ENCODE measurements around the gene ZNF304.
A peak's percentile ranks its signal among the peaks of the same experiment; 100 is the strongest.

The ZNF304 gene

DNA sequence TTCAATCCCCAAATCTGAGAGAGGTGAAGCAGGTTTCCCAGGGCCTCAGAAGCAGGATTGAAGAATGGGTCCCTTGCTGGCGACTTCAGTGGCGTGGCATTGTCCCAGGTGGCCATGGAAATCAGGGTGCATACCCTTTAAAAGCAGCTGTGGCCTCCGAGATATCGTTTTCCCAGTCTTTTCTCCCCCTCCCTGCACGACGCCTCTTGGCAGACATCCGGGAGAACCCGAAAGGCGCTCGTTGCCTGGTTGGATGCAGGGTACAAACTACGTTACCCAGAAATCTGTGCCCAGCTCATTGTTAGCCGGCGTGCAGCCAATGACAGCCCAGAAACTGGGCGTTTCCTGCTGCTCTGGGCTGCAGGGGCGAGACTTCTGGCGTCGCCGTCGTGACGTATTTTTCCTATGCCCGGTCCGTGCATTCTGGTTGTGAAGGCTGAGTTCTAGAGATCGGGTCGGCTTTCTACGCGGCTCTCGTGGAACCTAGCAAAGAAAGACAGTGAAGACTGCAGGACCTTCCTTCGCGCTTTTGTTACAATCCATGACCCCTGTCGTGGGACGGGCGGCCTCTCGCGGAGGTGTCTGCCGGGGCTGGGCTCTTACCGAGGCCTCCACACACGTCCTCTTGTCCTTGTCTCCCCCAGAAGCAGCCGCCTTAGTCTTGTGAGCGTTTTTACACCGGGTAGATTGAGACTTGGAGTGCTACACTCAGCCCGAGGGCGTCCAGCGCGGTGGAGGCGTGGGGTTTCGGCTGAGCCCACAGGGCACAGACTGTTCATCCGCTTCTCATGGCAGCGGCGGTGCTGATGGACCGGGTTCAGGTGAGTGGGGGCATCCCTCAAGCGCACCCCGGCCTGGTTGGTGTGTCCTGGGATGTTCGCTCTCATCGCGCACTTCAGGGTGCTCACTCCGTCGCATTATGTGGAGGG lies at the start of gene ZNF304:
Gene ZNF304, plus strand, starts transcription at position 395 of the 929 bp plus-strand sequence. Its CDS starts 394 bp downstream, at position 789.
- DNase-seq: peak; percentile 47 to 84

DNA sequence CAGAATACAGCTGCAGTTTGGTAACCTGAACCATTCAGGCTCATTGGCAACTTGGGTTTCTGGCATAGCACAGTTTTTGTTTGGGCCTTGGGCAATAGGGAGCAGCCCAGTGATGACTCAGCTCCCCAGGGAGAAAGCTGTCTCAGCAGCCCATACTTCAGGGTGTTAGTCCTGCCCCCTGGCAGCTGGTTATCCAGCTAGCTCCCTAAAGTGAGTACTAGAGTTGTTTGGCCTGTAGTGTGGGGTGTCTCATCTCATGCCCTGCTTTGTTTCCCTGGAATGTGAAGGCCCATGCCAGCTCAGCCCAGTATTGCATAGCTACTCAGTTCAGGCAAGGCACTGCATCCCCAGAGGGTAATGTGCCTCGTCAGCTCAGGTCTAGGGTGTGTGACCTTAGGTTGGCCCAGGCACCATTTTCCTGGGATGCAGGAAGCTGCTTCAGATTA lies 49.0 kb upstream of the ZNF304 start:
- no peak for DNase-seq

DNA sequence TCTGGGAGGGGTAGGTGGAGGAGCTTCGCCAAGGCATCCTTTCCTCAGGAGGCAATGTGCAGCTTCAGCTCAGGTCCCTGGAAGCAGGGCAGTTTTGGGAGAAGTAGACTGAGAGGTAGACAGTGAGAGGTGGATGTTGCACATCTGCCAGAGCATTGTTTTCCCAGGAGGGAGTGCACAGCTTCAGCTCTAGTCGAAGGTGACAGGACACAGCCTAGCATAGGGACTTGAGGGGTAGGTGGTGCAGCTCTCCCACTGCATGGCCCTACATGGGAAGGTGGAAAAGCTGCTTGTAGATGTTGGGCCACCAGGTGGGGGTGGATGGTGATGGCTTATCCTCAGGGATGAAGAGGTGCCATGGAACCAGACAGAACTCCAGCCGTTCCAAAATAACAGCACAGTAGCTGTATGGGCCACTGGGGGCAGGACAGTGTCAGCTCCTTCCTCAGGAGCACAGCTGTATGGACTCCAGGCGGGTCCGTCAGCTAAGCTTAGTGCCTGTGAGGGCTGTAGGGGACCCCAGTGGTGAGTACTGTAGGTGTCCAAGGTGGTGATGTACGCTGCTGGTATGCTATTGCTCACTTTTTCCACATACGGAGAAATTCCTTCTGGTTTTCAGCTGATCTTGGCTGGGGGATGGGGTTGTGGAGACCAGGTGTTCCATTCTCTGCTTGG lies 48.2 kb upstream of the ZNF304 start:
- no peak for DNase-seq

DNA sequence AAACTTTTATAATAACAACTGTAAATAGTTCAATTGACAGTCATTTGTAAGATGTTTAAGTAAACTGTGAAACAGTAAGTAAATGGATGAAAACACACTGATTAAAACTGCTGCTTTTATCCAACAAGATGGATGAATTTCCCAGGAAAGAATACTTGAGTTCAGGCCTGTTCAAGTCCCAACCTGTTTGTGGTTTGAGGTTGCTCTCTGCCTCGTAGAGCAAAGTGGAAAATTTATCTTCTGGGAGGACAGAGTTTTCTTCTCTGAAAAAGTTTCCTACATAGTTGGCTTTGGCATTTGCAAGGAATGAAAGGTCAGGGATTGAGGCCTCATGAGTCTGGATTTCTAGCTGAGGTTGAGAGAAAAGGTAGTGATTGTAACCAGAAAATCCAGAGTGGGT lies 46.0 kb upstream of the ZNF304 start:
- DNase-seq: no peak

DNA sequence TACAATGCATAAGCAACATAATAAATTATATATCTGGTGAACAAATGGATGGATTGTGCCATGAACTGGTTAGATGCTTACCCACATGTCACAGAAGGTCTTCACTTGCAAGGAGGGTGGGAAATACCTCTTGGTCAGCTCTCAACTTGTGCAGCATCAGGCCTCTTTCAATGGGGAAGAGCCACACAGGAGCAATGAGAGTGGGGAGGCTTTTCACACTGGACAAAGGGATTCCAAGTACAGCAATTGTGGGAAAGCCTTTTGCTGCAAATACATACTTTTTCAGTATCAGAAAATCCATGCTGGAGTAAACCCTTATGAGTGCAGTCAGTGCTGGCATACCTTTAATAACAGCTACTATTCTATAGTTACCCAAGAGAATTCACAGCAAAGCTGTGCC lies 42.6 kb upstream of the ZNF304 start:
- no peak for DNase-seq

DNA sequence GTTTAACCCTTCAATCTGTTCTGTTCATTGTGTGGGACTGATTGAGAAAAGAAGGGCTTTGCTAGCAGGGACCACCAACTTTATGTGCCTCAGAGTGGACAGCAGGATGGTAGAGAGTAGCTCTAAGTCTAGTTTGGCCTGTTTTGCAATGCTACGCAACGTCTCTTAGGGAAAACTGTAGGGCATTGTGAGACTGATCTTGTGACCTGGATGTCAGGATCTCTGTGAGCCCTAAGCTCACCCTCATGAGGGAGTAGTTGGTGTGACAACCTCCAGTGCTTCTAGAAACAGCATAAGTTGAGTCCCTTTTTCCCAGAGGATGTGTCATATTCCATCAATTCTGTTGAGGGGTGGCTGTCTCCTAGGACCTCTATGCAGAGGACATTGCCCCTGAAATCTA lies 40.3 kb upstream of the ZNF304 start:
- DNase-seq: no peak

DNA sequence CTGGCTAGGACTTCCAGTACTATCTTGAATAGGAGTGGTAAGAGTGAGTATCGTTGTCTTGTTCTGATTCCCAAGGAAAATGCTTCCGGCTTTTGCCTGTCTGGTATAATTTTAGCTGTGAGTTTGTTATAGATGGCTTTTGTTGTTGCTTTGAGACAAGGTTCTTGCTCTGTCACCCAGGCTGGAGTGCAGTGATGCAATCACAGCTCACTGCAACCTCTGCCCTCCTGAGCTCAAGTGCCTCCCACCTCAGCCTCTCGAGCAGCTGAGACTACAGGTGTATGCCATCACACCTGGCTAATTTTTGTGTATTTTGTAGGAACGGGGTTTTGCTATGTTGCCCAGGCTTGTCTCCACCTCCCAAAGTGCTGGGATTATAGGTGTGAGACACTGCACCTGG lies 36.9 kb upstream of the ZNF304 start:
- DNase-seq: no peak

DNA sequence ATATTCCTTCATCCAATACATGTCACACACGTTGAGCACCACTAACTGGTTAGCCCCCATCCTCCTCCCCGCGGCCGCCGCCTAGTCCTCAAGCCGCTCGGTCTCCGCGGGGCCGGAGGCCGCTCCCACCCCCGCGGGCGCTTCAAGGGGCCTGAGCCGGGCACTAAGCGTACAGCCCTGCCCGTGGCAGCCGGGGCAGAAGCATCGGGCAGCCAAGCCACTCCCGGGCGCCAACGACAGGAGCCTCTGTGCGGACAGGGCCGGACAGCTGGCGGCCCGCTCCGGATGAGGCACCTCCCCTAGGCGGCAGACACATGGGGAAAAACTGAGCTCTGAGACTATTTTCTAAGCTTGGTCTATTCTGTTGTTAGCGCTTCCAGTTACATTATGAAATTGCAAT lies 33.6 kb upstream of the ZNF304 start:
- no peak for DNase-seq

DNA sequence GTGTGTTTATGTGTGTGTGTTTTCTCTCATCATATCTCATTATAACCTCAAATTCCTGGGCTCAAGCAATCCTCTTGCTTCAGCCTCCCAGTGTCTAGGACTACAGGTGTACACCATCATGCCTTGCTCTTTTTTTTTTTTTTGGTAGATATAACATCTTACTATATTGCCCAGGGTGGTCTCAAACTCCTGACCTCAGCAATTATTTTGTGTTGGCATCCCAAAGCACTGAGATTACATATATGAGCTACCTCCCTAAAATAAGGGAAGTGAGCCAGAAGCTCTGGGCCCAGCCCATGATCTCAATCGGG lies 31.2 kb upstream of the ZNF304 start:
- DNase-seq: no peak

DNA sequence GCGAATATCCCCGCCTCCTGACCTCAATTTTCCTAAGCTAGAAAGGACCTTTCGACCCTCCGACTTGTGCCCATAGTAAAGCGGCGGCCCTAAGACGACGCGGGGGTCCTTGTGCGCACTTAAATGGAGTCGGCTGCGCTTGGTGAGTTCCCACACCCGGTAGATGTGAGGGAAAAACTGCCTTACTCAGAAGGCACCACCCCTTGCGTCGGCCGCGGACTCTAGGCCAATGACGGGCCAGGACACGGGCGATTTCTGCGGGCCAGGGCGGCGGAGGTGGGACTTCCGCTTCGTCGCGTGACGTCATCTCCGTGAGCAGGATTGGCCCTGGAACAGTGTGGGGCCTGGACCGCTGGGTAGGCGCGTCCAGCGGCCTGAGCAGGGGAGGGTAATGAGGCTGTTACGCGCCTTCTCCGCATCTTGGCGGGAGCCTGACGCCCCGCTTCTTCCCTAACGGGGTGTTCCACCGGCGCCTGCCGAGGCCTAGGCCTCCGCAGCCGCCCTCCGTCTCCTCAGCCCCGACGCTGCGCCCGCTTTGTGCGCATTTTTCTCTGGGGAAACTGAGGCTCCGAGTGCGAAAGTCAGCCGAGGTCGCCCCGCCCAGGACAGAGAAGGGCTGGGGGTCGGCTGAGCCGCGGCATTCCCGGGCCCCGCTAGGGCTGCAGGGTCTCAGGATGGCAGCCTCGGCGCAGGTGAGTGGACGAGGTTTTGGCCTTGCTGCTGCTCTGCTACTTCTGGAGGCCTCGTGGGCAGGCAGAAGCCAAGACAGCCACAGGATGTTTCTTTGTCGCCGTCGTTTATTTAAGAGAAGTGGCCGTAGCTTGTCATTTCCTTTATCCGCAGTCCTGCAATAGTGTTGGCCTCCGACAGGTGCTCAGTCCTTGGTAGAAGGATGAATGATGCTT lies 30.6 kb upstream of the ZNF304 start, which contains the start of gene ZNF543:
Gene ZNF543, plus strand, starts transcription at position 293 of the 905 bp plus-strand sequence. Its CDS starts 382 bp downstream, at position 675.
- DNase-seq: peak; percentile 85 to 86

DNA sequence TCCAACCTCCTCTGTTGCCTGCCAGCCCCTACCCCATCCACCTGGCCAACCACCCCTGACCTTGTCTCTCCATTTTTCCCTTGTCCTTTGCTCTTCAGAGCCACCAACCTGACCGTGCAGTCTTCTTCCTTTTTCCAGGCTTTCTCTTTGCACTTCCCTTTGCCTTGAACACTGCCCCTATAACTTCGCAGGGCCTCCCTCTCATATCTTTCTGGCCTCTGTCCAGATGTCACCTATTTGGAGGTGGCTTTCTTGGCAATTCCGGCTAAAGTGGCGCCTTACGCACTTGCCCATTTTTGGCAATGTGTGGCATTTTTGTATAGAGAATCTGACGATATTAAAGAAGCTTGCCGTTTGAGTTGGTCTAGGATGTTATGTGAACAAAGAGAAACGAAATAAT lies 30.0 kb upstream of the ZNF304 start:
- no peak for DNase-seq

DNA sequence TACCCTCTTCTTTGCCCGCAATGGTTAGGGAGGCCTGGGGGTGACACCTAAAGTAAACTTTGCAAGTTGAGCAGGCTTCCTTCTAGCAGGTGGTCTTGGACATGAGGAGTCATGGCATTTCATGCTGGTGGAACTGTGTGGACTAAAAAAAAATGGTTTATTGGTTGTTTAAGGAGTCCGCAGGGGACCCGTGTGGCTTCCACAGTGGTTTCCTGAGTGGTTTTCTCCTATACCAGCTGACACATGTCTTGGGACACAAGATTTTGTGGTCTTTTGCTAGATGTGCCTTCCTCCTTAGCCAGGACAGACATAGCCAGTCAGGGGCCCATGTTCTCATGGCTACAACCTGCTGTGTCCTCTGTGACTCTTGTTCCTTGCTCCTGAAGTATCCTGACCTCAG lies 29.3 kb upstream of the ZNF304 start:
- no peak for DNase-seq

DNA sequence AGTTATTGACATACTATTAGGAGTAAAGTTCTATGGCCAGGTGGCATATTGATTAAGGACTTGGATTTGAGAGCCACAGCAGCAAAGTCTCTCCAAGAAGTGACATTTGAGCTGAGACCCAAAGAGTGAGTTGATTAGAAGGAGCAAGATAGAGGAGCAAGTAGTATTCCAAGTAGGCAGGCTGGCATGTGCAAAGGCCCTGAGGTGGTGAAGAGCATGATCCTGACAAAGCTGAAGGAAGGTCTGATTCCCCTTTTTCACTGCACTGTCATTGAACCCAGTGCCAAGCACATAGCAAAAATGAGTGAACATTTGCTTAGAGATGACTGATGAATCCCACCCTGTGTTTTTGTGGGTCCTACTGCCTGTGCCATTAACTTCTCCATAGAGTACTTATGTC lies 26.1 kb upstream of the ZNF304 start:
- DNase-seq: no peak

DNA sequence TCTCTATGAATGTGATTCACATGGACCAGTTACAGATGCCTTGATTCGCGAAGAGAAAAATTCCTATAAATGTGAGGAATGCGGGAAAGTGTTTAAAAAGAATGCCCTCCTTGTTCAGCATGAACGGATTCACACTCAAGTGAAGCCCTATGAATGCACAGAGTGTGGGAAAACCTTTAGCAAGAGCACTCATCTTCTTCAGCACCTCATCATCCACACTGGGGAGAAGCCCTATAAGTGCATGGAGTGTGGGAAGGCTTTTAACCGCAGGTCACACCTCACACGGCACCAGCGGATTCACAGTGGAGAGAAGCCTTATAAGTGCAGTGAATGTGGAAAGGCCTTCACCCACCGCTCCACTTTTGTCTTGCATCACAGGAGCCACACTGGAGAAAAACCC lies 23.1 kb upstream of the ZNF304 start:
- DNase-seq: no peak

DNA sequence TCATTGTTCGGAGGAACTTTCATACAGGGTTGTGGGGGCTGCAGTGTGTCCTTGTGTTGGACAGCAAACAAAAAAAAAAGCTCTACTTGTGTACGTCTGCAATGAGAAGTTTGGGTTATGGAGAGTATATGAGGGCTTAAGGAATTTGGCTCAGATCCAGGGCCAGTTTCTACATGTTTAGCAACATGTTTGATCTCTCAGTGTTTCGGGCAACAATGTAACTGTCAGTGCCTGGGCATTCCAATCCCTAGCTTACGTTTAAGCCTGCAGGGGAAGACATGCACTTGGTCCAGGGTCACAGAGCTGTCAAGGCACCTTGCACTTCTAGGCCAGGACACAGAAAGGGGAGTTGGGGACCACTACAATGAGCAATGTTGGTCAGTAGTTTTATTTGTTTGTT lies 16.9 kb upstream of the ZNF304 start:
- no peak for DNase-seq

DNA sequence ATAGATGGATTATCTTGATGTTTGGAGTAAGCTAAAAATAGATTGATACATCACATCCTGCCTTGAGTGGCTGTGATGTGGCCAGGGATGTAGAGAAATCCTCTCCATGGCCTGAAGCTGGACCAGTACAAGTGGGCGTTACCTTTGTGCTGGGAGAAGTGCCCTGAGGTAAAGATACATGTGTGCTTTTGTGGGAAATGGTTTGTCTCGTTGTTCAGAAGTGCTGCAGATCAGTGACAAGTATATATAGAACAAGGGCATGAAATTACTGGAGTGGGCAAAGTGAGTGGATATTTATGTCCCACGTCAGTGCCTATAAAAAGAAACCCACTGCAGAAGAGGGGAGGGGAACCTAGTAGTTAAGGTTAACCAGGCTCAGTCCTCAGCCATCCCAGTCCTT lies 12.2 kb upstream of the ZNF304 start:
- no peak for DNase-seq

DNA sequence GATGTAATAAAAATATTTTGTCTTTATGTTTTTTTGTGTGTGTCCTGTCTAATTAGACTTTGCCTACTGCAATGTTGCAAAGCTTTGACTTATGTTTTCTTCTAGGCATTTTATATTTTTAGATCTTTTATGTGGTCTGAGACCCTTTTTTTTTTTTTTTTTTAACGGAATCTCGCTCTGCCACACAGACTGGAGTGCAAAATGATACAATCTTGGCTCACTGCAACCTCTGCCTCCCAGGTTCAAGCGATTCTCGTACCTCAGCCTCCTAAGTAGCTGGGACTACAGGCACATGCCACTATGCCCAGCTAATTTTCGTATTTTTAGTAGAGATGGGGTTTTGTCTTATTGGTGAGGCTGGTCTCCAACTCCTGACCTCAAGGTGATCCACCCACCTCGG lies 8.5 kb upstream of the ZNF304 start:
- DNase-seq: no peak

DNA sequence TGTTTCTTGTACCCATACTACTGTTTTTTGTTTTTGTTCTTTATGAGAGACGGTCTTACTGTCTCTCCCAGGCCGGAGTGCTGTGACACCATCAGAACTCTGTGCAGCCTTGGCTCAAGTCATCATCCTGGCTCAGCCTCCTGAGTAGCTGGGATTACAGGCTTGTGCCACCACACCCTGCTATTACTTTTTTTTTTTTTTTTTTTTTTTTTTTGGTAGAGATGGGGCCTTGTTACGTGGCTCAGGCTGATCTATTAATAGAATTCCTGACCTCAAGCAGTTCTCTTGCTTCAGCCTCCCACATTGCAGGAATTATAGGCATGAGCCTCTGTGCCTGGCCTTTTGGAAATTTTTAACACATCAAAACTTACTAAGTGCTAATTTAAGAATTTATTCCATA lies 2.9 kb upstream of the ZNF304 start:
- no peak for DNase-seq

DNA sequence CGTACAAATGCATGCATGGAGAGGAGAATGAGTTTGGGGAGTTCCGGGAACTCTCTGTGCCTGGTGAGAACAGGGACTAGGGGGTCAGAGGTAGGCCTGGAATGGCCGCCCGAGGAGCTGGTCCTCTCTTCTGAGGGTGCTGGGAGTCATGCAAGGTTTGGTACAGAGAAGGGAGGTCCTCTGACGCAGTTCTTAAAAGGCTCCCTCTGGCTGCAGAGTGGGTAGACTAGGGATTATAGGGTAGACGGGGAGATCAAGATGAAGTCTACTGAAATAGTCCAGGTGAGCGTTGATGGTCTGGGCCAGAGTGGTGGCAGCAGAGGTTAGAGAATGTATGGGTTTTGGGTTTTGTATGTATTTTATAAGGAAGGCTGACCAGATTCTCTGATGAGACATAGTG lies 796 bp downstream of the ZNF304 start:
- DNase-seq: no peak

DNA sequence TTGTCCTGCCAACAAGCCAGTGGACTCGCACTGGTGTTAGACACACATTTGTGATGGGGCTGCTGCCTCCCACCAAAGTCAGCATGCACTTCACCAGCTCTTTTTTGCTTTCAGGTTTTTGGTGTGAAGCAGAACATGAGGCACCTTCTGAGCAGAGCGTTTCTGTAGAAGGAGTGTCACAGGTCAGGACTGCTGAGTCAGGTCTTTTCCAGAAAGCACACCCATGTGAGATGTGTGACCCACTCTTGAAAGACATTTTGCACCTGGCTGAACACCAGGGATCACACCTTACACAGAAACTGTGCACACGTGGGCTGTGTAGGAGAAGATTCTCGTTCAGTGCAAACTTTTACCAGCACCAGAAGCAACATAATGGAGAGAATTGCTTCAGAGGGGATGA lies 4.8 kb downstream of the ZNF304 start:
- DNase-seq: no peak

DNA sequence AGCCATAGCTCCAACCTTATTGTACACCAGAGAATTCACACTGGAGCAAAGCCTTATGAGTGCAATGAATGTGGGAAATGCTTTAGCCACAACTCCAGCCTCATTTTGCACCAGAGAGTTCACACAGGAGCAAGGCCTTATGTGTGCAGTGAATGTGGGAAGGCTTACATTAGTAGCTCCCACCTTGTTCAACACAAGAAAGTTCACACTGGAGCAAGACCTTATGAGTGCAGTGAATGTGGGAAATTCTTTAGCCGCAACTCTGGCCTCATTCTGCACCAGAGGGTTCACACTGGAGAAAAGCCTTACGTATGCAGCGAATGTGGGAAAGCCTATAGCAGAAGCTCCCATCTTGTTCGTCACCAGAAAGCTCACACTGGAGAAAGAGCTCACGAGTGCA lies 6.3 kb downstream of the ZNF304 start:
- DNase-seq: no peak

DNA sequence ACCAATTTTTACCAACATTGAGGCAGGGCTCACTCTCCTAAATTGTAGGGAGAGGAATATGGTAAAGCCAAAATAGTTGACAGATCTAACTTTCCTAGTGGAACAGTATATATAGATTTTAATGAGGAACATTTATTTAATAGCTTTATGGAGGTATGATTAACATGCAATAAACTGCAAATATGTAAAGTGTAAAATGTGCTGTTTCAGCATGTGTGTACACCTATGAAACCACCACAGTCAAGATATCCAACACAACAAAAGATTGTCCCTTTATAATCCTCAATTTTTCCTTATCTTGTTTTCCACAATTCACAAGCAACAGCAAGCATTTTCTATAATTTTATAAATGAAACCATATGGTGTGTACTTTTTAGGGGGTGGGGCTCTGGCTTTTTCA lies 8.2 kb downstream of the ZNF304 start:
- no peak for DNase-seq

DNA sequence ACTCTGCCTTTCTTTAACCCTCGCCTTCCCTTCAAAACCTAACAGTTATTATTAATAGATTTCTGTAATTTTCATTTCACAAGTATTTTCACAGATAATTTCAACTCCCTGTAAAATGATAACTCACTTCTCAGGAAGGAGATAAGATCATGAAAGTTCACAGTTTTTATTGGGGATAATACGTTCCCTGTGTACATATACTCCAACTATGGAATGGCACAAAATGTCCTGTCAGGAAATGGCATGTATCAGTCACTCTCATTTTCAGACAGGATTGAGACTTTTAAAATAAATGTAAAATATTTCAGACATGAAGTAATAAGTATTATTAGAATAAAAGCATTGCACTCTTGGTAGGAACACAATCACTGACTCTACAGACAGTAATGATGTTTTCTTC lies 11.3 kb downstream of the ZNF304 start:
- no peak for DNase-seq
